Panc1 (cell line): ENCODE measurements around the gene METTL16. TPM values are rescaled to one million over a fixed set of nuclear protein-coding genes. Genes with fewer than 3 reads are reported as not detected.

Source experiments
- ATAC-seq: fragments of 200-7000 bp; cut with Tn5 transposase; 2 replicates; pipeline ENCODE4 v1.9.1; 2020; ENCODE audit warnings: mild to moderate bottlenecking, moderate library complexity
- BruUV-seq: library from RNA; stranded (reverse); fragments of 400-500 nt; replicated peaks from 2 replicates; lab custom pipeline; 2021; lab: Mats Ljungman, UMichigan
- CTCF ChIA-PET: fragments of 300-600 bp; sonication (Branson Sonifier 250); formaldehyde crosslinking; loops from one replicate; lab custom pipeline; 2022; ENCODE audit warnings: antibody characterized with exemption; lab: Charles Lee
- POLR2A ChIA-PET: fragments of 300-600 bp; sonication (Branson Sonifier 250); formaldehyde crosslinking; loops from one replicate; lab custom pipeline; 2022; ENCODE audit warnings: antibody characterized with exemption; lab: Charles Lee
- DNase-seq: peaks from one replicate; pipeline ENCODE4 v3.0.0-alpha.2; 2010; ENCODE audit warnings: low read depth, low spot score
- H3K27ac ChIP-seq: 2 replicates; pipeline ENCODE4 v1.5.1; 2011; ENCODE audit warnings: mild to moderate bottlenecking, low read length, inconsistent platforms
- H3K27me3 ChIP-seq: fragments of 200-500 bp; sonication (Bioruptor generic); 2 replicates; pipeline ENCODE4 v1.6.0; 2014; ENCODE audit warnings: low read length, inconsistent platforms; ENCODE audit not compliant: control insufficient read depth, insufficient read depth
- H3K36me3 ChIP-seq: fragments of 200-500 bp; sonication (Bioruptor generic); 2 replicates; pipeline ENCODE4 v1.5.1; 2014; ENCODE audit warnings: inconsistent platforms, mild to moderate bottlenecking, low read length, moderate library complexity; ENCODE audit not compliant: control insufficient read depth, insufficient read depth
- H3K4me1 ChIP-seq: 2 replicates; pipeline ENCODE4 v1.5.1; 2011; ENCODE audit warnings: inconsistent platforms, mild to moderate bottlenecking, low read length, moderate library complexity; ENCODE audit not compliant: control insufficient read depth, insufficient read depth
- H3K4me3 ChIP-seq, 2 experiments: 2 replicates each; pipeline ENCODE4 v1.5.1; 2011 to 2012; ENCODE audit warnings: low read depth in 2 of 2, low read length in 2 of 2, mild to moderate bottlenecking in 2 of 2, inconsistent platforms in 1 of 2, moderate library complexity in 1 of 2
- H3K9me3 ChIP-seq: fragments of 200-500 bp; sonication (Bioruptor generic); 2 replicates; pipeline ENCODE4 v1.5.1; 2014; ENCODE audit warnings: low read depth, mild to moderate bottlenecking, inconsistent platforms, low read length, moderate library complexity; ENCODE audit not compliant: control insufficient read depth, insufficient read depth
- CTCF ChIP-seq: fragments of 450-650 bp; IDR thresholded peaks from 2 replicates; pipeline ENCODE4 v1.5.1; 2017; ENCODE audit warnings: mild to moderate bottlenecking
- POLR2AphosphoS5 ChIP-seq: IDR thresholded peaks from 2 replicates; pipeline ENCODE4 v1.6.1; 2012; ENCODE audit warnings: mild to moderate bottlenecking, low read depth, low read length, moderate library complexity
- REST ChIP-seq, 2 experiments: IDR thresholded peaks; 2 replicates each; pipeline ENCODE4 v1.6.1; 2011 to 2012; ENCODE audit warnings: low read depth in 2 of 2, control low read depth in 1 of 2, low read length in 1 of 2, mild to moderate bottlenecking in 1 of 2, moderate library complexity in 1 of 2; ENCODE audit not compliant: insufficient read depth in 1 of 2
- SIN3A ChIP-seq: IDR thresholded peaks from 2 replicates; pipeline ENCODE4 v1.6.1; 2012; ENCODE audit warnings: low read depth, mild to moderate bottlenecking, low read length, moderate library complexity, borderline replicate concordance; ENCODE audit not compliant: insufficient read depth
- TCF7L2 ChIP-seq: IDR thresholded peaks from 2 replicates; pipeline ENCODE4 v1.6.1; 2011; ENCODE audit warnings: mild to moderate bottlenecking, low read depth, low read length, inconsistent platforms
- in situ Hi-C: cut with HindIII; loops from 2 replicates; pipeline ENCODE4 v1.10.0; 2016; ENCODE audit warnings: low sequenced_read_pairs, low pct_unique_long_range_greater_than_20kb
- intact Hi-C: fragments of 100-400 bp; cut with micrococcal nuclease; formaldehyde crosslinking; loops from one replicate; pipeline ENCODE4 v1.10.0; 2022; ENCODE audit not compliant: unreplicated experiment
- total RNA-seq: library from RNA; stranded (reverse); gene quantifications from one replicate; pipeline ENCODE4 v1.2.1, GENCODE V29; 2021; ENCODE audit not compliant: unreplicated experiment

Gene METTL16
- total RNA-seq, 1 experiment from 2014 or later, result 34.7 TPM

GRCh38 chr17:2427910-2428309 is 83.8 kb downstream of the METTL16 start:
- BruUV-seq, result no TSS peak
- Histone ChIP-seq H3K4me1 (no peaks in the 10 kb centered on the region), H3K36me3 (no peaks in the 10 kb centered on the region), H3K4me3 (no peak overlapping the region), H3K27ac (no peak overlapping the region), H3K9me3 (no peaks in the 10 kb centered on the region), H3K27me3 (no peaks in the 10 kb centered on the region)
- no peak for TF ChIP-seq CTCF
- TF ChIP-seq SIN3A, result no peak
- TF ChIP-seq REST (IDR thresholded peaks at IDR 0.05; ENCODE audit: insufficient read depth in 1 of 2, low read depth in 2 of 2, low read length in 1 of 2), result no peak
- no peak for TF ChIP-seq POLR2AphosphoS5
- no peak for TF ChIP-seq TCF7L2
- DNase-seq, result no peak
- ChIA-PET POLR2A (no interaction called here), CTCF (no interaction called here)
- in situ Hi-C loops (no loop called here), intact Hi-C loops (no loop called here)
- ATAC-seq, result no peak

- no peaks in the 10 kb centered on the region for H3K4me1 ChIP-seq
- no peak overlapping the region for H3K4me3 ChIP-seq
- no peak for TF ChIP-seq POLR2AphosphoS5
- no peak for TF ChIP-seq SIN3A
- TF ChIP-seq CTCF, result no peak
- no peak for TF ChIP-seq TCF7L2
- no peak for TF ChIP-seq REST (IDR thresholded peaks at IDR 0.05; ENCODE audit: insufficient read depth in 1 of 2, low read depth in 2 of 2, low read length in 1 of 2)
- H3K36me3 ChIP-seq, result no peaks in the 10 kb centered on the region
- ChIA-PET CTCF (no interaction called here), POLR2A (no interaction called here)
- H3K9me3 ChIP-seq, result no peaks in the 10 kb centered on the region
- in situ Hi-C loops (no loop called here), intact Hi-C loops (no loop called here)
- H3K27ac ChIP-seq, result no peak overlapping the region
- no peaks in the 10 kb centered on the region for H3K27me3 ChIP-seq
- no peak for DNase-seq
- no TSS peak for BruUV-seq
- no peak for ATAC-seq
Observed at GRCh38 chr17:2427215-2427614, 84.5 kb downstream of the METTL16 start.
